Effector CD8-positive, alpha-beta T cell (primary cell): Measurements from ENCODE around the gene CDKAL1.
"Not testable (repeated sequence)": the region's sequence is repeated elsewhere in the genome, so short reads cannot be mapped to it uniquely, and the experiment has no call there.

Experiments
- DNase-seq: peaks from one replicate; lab custom pipeline; 2025; lab: John Stamatoyannopoulos, UW

Gene CDKAL1

DNA sequence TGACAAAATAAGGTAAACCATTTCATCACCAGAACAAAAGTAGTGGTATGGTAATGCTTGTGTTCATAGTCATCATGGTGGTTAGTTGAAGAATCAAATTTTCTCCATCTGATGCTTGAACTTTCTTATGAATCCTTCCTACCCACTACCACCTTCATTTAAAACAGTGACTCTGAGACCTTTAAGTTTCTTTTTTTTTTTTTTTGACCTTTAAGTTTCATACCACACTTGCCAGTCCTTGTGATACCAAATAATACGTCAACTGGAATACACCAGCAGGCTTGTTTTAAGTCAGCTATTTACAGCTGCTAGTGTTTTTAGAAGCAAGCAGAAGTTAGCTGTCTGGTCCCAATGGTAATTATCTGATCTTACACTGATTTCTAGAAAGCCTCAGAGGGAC is 645.9 kb downstream of the CDKAL1 start:
- no peak for DNase-seq

DNA sequence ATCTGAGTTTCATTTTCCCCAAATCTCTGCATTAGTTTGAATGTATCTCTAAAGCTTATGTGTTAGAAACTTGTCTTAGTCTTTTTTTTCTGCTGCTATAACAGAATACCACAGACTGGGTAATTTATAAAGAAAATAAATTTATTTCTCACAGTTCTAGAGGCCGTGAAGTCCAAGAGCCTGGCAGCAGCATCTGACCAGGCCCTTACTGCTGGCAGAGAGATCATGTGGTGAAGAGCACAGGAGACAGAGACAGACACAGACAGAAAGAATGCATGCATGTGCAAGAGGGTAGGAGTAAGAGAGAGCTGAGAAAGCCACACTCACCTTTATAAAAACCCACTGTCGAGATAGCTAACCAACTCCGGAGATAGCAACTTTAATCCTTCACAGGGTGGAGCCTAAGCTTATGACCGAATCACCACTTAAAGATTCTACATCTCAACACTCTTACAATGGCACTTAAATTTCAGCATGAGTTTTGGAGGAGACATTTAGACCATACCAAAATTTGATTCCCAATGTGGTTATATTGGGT is 646.6 kb downstream of the CDKAL1 start:
- DNase-seq = no peak

DNA sequence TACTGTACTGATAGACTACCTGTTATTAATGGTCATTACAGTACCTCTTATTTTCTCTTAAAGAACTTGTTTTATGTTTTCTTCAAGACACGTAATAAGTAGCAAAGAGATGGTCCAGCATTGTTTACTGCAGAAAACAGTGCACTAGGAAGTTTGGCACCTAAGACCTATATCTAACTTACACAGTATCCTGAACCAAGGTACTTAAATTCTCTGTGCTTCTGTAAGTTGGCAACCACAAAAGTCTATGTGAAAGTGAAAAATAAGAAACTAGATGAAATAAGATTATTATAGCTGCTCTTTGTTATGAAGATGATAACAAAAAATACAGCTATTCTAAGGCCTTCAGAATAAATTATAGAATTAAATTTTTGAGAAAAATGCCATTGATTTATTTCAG is 647.6 kb downstream of the CDKAL1 start:
- no peak for DNase-seq

DNA sequence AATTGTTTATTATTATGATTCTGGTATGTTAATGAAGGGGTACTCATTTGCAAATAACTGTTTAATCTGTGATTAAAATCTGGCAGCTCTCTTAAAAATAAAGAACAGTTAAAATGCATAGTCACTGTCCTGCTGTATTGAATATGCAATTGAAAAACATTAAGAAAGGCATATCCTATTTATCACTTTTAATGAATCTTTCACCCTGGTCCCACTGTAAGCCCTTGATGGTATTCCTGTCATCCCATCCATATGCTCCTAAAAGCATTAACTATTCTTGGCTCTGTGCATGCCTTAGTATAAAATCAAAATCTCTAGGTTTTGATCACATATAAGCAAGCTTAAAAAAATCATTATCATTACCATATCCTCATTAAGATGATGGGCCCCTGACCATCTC is 648.3 kb downstream of the CDKAL1 start:
- DNase-seq = no peak

DNA sequence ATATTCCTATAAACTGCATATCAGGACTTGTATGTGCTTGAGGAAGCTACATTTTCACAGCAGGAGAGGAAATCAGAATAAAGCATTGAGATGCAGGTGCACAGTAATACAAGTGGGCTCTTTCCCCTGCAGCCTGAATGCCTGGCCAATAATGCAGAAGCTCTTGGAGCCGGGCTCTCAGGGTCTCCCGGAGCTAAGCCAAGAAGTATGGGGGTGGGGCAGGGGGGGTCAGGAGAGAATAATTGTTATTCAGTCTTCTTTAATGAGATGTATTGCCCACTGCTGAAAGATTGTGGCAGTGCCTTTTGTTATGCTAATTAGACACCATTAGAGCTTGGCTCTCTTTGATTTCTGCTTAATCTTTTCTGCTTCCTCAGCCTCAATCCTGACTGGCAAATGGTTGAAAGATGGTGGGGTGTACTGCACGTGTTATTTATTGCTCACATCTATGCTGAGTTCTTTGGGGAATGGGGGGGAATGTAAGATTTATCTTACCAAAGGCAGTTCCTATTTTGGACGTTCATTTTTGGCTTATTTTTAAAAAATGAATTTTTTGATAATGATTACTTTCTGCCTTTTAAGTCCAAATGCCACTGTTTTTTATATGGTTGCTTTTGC is 651.7 kb downstream of the CDKAL1 start:
- DNase-seq = no peak

DNA sequence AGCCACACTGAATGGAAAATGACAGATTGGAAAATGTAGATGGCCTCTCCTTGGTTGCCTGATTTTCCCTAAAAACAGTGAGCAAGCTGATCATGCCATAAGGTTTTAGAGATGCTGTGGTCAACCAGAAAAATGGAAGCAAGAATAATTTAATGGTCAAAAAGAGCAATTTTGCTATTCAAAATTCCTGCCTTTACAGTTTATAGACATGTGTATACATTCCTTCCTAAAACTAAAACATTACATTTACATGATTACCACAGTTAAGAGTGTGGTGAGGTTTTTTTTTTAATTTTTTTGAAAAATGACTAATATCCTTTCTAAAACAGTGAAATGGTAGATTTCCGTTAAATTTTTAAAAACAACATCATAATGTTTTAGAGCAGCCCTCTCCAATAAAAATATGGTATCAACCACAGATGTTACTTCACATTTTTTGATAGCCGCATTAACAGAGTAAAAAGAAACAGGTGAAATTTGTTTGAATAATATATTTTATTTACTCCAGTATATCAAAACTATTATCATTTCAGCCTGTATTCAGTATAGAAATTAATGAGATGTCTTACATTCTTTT is 652.3 kb downstream of the CDKAL1 start:
- DNase-seq = no peak

DNA sequence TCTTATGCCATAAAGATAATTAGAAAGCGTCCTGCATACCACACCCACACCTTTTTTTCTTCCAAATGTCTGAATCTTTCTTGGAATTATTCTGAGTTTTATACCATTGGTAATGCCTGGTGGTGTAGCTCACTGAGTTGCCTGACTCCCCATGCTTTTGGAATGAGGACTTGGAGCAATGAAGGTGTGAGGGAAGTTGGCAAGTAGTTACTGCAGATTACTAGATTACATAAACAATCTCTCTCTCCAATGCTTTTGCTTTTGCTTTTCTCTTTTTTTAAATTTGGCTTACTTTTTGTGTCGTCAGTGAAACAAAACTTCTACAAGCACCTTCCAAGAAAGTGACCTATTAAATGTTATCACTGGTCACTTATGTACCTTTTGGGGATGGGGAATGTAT is 653.2 kb downstream of the CDKAL1 start:
- DNase-seq = no peak

DNA sequence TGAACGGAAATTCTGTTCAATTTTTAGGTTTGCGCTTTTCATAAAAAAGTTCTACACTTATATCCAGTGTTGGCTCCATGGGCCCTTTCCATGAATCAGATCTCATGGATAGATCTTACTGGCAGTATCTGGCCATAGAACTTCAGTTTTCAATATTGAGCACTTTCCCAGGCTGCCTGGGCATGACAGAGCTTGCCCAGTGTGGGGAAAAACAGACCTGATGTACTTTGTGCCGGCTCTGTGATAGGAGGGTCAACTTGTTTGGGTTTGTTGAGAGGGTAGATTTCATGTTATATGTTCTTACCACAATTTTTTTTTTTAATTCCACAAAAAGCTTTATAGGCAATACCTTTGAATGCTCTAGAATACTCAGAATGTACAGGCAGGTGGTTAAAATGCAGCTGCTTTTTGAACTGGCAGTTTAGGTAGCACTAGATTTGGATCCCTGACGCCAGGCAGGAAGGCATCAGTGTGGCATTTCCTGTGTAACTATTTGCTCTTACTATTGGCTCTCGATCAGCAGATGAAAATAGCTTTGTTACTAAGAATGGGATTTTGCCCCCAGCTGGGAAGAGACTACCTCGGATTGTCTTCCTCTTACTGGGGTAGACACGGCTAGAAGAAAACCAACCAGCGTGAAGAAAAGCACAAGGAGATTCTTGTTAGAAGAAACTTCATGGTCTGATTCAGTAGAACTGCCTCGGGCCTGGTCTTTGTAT is 654.4 kb downstream of the CDKAL1 start:
- DNase-seq = no peak

DNA sequence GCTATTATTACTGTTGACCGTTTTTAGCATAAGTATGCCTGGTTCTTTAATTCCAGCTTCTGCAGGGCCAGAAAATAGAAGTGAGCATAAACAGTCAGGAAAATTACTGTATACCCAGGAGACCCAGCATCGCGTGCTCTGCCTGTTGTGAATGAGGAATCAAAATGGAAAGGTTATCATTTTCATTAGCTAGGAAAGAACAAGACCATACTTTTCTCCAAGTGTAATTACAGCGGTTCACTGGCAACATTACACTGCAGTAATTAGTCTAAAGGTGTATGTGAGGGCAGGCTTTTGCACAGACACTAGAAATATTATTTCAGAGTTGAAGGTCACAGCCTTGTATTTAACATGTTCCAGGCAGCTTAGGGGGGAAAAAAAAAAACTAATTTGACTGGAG is 655.5 kb downstream of the CDKAL1 start:
- DNase-seq = no peak

DNA sequence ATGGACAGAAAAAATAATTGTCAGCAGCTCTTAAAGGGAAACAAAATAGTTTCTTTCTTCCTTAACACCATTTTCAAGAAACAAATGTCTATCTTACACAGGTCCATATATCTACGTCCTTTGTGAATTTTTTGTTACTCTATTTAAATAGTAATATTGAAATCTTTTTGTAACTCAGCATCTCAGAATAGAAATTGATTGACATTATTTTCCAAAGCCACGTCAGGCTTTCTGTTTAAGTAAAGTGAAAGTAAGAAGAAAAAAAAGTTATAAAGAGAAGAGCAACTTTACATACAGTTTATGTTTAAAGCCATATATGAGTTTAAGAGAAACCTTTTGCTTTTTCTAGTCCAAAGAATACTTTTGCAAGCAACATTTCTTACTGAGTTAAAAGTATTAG is 656.4 kb downstream of the CDKAL1 start:
- DNase-seq = no peak

DNA sequence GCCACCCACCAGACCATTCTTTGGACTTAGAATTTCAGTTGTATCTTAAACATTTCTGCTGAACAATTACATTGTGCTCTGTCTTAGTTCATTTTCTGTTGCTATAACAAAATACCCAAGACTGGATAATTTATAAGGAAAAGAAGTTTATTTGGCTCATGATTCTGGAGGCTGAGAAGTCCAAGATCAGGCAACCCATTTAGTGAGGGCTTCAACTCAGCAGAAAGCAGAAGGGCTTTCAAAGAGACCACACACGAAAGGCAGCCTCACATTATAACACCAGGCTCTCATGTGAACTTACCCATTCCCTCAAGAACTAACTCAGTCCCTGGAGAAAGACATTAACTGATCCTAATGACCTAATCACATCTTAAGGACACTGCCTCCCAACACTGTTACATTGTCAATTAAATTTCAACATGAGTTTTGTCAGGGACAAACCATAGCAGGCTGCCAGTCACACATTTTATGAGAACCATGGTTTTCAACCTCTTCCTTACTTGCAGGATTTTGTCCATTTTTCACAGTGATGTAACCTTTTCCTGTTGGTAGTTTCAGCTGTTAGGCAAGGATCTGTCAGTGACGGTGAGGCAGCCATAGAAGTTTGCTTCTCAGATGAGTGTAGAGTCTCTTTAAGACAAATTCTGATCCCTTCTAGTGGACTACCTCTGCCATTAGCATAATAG is 659.7 kb downstream of the CDKAL1 start:
- no peak for DNase-seq

DNA sequence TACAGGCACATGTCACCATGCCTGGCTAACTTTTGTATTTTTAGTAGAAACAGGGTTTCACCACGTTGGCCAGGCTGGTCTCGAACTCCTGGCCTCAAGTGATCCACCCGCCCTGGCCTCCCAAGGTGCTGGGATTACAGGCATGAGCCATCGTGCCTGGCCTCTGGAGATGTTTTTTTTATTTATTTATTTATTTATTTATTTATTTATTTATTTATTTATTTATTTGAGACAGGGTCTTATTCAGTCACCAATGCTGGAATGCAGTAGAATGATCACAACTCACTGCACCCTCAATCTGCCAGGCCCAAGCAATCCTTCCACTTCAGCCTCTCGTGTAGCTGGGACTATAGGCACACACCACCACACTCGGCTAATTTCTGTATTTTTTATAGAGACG is 661.0 kb downstream of the CDKAL1 start:
- DNase-seq = not testable (repeated sequence)

DNA sequence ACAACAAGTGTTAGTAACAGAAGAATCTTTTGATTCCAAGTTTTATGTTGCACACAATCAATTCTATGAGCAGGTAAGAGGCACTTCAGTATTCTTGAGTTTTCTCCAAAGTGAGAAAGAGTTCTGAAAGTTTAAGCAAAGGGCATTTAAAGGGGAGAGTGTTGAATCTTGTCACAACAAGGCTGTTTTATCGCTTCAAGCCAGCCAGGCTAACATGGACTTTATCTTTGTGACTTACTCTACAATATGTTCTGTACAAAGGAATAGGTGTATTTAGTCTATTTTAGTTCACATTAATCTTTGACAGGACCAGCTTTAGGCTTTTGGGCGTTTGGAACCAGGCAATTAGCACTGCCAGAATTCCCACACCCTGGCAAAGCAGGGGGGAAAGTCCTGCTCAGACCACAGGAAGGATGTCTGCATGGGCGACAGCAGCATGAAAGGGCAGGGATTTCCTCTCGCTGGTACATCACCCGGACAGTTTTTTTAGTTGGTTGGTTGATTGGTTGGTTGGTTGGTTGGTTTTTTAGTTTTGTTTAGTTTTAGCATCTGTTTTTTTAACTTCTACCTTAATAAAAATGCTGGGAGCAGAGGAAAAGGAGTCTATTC is 663.9 kb downstream of the CDKAL1 start:
- DNase-seq = no peak

DNA sequence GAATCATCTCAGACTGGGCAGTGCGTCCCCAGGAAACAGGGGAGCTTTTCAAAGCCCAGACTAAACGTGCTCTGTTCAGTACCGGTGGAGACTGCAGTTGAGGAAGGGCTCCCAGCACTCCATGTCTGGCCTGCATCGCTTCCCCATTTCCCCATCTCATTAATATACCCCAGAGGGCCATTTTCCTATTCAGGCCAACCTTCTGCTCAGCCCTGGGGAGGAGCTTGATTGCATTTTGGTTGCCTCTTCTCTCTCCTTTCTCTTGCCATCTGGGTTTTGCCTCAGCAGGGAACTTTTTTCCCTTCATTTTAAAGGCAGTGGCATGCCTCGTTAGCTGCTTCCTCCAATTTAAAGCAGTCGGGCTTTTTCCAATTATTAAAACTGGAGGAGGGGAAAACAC is 665.0 kb downstream of the CDKAL1 start:
- no peak for DNase-seq

DNA sequence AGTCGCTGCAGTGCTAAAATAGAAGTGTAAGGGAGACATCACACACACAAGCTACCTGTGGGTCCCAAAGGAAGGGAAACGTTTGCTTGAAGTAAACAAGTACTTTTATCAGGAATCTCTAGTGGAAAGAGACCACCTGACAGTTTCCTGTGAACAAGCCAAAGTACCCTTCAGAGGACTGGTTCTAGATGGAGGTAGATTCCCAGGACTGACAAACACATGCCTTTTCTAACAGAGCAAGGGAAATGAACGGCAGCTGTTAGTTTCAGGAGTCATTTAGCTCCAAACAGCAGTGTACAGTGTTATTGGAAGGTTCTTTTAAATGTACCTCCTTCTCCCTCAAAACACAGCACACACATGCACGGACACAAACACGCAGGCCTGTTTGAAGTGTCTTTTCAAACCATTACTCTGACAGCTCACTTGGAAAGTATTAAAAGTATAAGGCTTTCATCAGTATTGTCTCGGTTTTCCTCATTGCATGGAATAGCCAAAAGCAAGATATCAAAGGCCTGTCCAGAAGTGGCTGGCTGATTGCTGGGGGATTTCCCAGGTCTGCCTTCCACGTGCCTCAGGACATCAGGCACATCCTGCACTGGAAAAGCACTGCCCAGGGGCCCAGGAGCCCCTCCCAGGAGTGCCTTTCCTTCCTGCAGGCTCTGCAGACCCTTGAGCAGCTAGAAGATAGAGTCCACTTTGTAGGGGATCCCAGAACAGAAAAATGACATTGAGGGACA is 666.0 kb downstream of the CDKAL1 start:
- DNase-seq = no peak

DNA sequence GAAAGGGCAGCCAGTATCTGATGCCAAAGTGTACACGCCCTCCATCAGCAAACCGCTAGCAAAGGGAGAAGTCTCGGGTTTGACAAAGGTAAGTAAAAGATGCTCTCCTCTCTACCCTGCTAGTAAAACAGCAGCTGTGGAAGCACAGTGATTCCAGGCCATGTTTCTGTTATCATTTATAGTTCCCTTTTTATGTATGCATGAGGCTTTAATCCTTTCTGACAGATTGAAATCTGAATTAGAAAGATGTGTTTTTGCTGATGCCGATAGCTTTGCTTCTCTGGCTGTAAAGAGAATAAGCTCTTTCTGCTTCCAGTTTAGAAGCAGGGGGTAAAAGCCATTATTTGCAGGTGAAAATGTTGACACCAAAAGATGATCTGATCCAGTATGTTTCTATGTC is 666.9 kb downstream of the CDKAL1 start:
- DNase-seq = no peak

DNA sequence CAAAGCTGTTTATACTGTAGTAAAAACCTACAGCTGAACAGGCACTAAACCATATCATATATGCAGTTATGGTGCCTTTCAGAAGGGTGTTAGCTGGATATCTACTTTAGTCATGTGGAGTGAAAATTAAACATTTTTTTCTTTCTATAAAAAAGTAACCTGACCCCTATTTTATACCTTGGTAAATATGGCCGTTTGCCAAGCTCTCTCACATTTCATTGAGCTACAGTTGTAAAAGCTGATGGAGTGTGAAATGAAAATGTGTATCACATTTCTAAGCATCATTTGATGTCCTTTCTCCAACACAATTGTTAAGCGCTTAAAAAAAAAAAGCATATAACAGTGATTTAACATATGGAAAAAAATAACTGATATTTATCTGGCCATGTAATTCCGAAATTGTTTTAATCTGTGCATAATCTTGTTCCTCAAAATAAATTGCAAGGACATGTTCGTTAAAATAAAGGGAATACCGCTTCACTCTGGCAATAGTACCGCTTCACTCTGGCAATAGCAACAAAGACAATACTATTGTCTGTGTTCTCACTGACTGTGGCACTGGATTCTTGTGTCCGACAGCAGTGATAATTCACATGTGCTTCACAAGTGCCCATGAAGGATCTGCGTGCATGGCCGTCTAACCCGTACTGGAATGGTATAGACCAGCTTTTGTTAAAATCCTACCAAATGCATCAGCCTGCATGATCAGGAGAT is 667.5 kb downstream of the CDKAL1 start:
- DNase-seq = no peak

DNA sequence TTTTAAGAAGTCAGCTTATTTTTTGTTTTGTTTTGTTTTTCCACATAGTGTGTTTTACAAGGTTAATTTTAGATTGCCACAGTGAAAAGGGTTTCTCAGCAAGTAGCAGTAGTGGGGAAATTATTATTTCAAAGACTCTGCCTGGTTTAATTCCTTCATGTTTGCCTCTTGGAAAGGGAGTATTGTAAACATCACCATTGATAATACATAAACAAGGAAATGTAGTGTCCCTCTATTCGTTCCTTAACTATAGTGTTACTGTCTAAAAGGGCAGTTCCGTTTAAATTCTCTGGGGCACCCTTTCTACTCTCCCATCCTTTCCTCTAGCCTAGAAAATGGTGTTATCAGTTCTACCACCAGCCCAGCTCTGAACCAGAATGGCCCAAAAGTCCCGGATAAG is 668.3 kb downstream of the CDKAL1 start:
- no peak for DNase-seq

DNA sequence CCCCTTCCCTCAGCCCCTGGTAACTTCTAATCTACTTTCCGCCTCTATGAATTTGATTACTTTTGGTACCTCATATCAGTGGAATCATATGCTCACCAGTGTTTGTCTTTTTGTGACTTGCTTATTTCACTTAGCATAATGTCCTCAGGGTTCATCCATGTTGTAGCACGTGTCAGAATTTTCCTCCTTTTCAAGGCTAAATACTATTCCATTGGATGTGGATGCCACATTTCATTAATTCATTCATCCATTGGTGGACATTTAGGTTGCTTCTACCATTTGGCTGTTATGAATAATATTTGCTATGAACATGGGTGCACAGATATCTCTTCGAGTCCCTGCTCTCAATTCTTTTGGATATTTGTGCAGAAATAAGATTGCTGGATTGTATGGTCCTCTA is 670.7 kb downstream of the CDKAL1 start:
- DNase-seq = no peak

DNA sequence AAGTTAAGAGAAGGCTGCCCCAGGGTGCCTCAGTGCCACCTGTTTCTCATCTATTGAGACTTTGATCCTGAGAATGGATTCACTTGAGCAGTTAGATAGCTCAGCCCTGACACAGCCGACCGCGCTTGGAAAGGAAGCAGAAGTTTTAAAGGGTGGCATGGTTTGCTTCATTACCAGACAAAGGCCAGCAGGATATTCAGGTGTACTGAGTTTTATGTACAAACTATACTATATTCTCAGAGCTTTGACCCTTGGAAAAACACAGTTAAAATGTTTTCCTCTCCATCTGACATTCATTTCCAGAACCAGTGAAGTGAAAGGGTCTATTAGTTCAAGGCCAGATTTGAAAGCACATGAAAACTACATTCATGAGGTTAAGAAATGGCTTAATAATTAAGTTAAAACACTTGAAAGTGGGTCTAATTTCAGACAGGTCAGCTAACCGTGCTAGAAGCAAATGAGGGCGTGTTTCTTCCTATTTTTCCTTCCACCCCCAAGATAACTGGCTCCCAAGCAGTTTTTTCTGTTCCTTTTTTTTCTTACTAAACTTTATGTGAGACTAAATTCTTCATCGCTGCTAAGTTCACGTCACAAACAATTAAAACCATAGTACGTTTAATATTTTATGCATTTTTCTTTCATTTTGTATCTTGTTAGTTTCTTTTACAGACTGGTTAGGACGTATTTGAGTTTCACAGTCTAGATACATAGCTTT is 674.0 kb downstream of the CDKAL1 start:
- DNase-seq = no peak
